Neural cell (in vitro differentiated cells): ENCODE data around the gene QSOX2. TPM values are rescaled to one million over a fixed set of nuclear protein-coding genes. Genes with fewer than 3 reads are reported as not detected.

Experiments
- H2AFZ ChIP-seq: fragments of 200-600, 300-800 bp; sonication (generic), shearing (Covaris generic); 2 replicates; pipeline ENCODE4 v1.6.0; 2014; ENCODE audit warnings: low read depth, mild to moderate bottlenecking, antibody characterized with exemption, low read length, moderate library complexity
- H3F3A ChIP-seq: fragments of 200-600 bp; shearing (Covaris generic); 2 replicates; pipeline ENCODE4 v1.6.1; 2016; ENCODE audit warnings: mild to moderate bottlenecking, moderate library complexity, mixed read lengths, antibody characterized with exemption, low read length; ENCODE audit not compliant: insufficient read depth, poor library complexity, severe bottlenecking
- H3K27ac ChIP-seq: fragments of 200-600, 300-800 bp; sonication (generic), shearing (Covaris generic); 2 replicates; pipeline ENCODE4 v1.5.1; 2014; ENCODE audit warnings: mild to moderate bottlenecking, low read length, moderate library complexity
- H3K27me3 ChIP-seq: fragments of 300-800, 200-600 bp; sonication (generic), shearing (Covaris generic); 2 replicates; pipeline ENCODE4 v1.6.0; 2014; ENCODE audit warnings: mild to moderate bottlenecking, low read depth, low read length, moderate library complexity; ENCODE audit not compliant: insufficient read depth
- H3K36me3 ChIP-seq: fragments of 300-800, 200-600 bp; sonication (generic), shearing (Covaris generic); 2 replicates; pipeline ENCODE4 v1.5.1; 2014; ENCODE audit warnings: mild to moderate bottlenecking, antibody characterized with exemption, low read length, moderate library complexity; ENCODE audit not compliant: insufficient read depth
- H3K4me2 ChIP-seq: fragments of 300-800, 200-600 bp; sonication (generic), shearing (Covaris generic); 2 replicates; pipeline ENCODE4 v1.6.0; 2014; ENCODE audit warnings: mild to moderate bottlenecking, low read length
- H3K4me3 ChIP-seq: fragments of 300-800, 200-600 bp; sonication (generic), shearing (Covaris generic); 2 replicates; pipeline ENCODE4 v1.5.1; 2014; ENCODE audit warnings: mild to moderate bottlenecking, low read length, moderate library complexity
- H3K79me2 ChIP-seq: fragments of 200-600 bp; shearing (Covaris generic); replicated peaks from 2 replicates; pipeline ENCODE4 v1.6.0; 2014; ENCODE audit warnings: mild to moderate bottlenecking, low read length, moderate library complexity; ENCODE audit not compliant: insufficient read depth
- H3K9ac ChIP-seq: fragments of 300-800, 200-600 bp; sonication (generic), shearing (Covaris generic); 2 replicates; pipeline ENCODE4 v1.6.1; 2016; ENCODE audit warnings: mild to moderate bottlenecking, low read length, mixed read lengths
- H3K9me2 ChIP-seq: fragments of 200-600 bp; shearing (Covaris generic); 2 replicates; pipeline ENCODE4 v1.6.1; 2016; ENCODE audit warnings: mild to moderate bottlenecking, low read length, mixed read lengths; ENCODE audit not compliant: insufficient read depth
- H3K9me3 ChIP-seq: fragments of 200-600, 300-800 bp; sonication (generic), shearing (Covaris generic); 2 replicates; pipeline ENCODE4 v1.6.1; 2016; ENCODE audit warnings: mild to moderate bottlenecking, mixed run types, low read length, moderate library complexity, mixed read lengths
- H4K20me1 ChIP-seq: fragments of 200-600 bp; shearing (Covaris generic); 2 replicates; pipeline ENCODE4 v1.6.1; 2016; ENCODE audit warnings: mild to moderate bottlenecking, mixed run types; ENCODE audit not compliant: insufficient read depth
- EP300 ChIP-seq: fragments of 450-650 bp; conservative IDR thresholded peaks from 2 replicates; pipeline ENCODE4 v1.6.1; 2014; ENCODE audit warnings: antibody characterized with exemption, mild to moderate bottlenecking, moderate library complexity; ENCODE audit not compliant: poor library complexity, severe bottlenecking
- EZH2 ChIP-seq: fragments of 200-600, 300-800 bp; shearing (Covaris generic), sonication (generic); IDR thresholded peaks from 2 replicates; pipeline ENCODE4 v1.6.1; 2014; ENCODE audit warnings: antibody characterized with exemption, low read length, borderline replicate concordance, mild to moderate bottlenecking; ENCODE audit not compliant: insufficient read depth, poor library complexity, severe bottlenecking
- MXI1 ChIP-seq: fragments of 450-650 bp; conservative IDR thresholded peaks from 2 replicates; pipeline ENCODE4 v1.6.1; 2014; ENCODE audit warnings: antibody characterized with exemption, mild to moderate bottlenecking; ENCODE audit not compliant: poor library complexity, severe bottlenecking
- POLR2AphosphoS5 ChIP-seq: IDR thresholded peaks from 2 replicates; pipeline ENCODE4 v1.6.1; 2012
- RAD21 ChIP-seq: fragments of 450-650 bp; conservative IDR thresholded peaks from 2 replicates; pipeline ENCODE4 v1.6.1; 2014; ENCODE audit warnings: antibody characterized with exemption, mild to moderate bottlenecking, moderate library complexity
- SMC3 ChIP-seq: fragments of 450-650 bp; conservative IDR thresholded peaks from 2 replicates; pipeline ENCODE4 v1.6.1; 2014; ENCODE audit warnings: antibody characterized with exemption, mild to moderate bottlenecking, moderate library complexity; ENCODE audit not compliant: poor library complexity
- TAF1 ChIP-seq: IDR thresholded peaks from 2 replicates; pipeline ENCODE4 v1.6.1; 2012; ENCODE audit warnings: low read depth
- polyA plus RNA-seq: library from polyadenylated mRNA; depleted of rRNA; stranded (reverse); fragments of >200 nt; gene quantifications from 2 replicates; pipeline ENCODE4 v1.2.3, GENCODE V29; 2014
- TF ChIP-seq, protein P1 (sequence below): fragments of 450-650 bp; IDR thresholded peaks from 2 replicates; pipeline ENCODE4 v1.5.1; 2014; ENCODE audit warnings: antibody characterized with exemption, mild to moderate bottlenecking, moderate library complexity; ENCODE audit not compliant: poor library complexity, severe bottlenecking
- TF ChIP-seq, protein P2 (sequence below): IDR thresholded peaks from 2 replicates; pipeline ENCODE4 v1.6.1; 2012; ENCODE audit warnings: borderline replicate concordance

The QSOX2 gene
- polyA plus RNA-seq, 1 donor from 2014 or later: 20.7 TPM

DNA sequence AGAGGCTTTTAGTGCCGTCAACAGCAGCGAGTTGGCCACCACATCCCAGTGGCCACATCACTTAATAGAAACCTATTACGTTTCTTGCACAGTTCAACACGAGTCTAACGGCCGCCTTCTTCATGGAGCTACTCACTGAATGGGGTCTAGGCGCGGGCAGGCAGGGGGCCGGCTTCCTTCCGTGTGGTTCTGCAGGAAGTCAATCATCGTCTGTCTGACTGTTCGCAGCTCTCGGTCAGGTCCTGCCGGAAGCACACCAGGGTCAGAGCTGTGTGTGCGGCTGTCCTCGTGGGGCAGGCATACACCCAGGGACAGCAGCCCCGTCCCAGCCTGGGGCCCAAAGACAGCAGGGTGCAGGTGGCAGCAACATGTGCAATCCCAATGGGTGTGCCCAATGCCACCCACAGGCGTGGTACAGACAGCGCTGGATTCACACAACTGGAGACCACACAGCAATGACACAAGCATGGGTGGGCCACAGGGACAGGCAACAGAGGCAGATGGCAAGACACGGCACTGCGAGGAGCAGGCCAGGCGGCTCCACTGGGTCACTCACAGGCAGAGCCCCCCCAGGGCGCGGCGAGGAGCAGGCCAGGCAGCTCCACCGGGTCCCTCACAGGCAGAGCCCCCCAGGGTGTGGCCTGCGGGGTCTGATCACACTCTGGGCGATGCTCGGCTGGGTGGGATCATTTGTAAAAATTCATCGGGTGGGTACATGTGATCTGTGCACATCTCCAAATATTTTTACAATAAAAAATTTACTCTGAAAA, 21.6 kb downstream of the QSOX2 start:
- Histone ChIP-seq H3K9ac (no peak overlapping the region), H3K4me3 (no peak overlapping the region), H3K27me3 (no peaks in the 10 kb centered on the region), H3K4me2 (no peak overlapping the region), H2AFZ (no peak overlapping the region), H3K36me3 (no peaks in the 10 kb centered on the region), H3K9me2 (no peaks in the 10 kb centered on the region), H4K20me1 (no peaks in the 10 kb centered on the region), H3K9me3 (no peaks in the 10 kb centered on the region), H3F3A (no peaks in the 10 kb centered on the region), H3K79me2 (no peaks in the 10 kb centered on the region), H3K27ac (no peak overlapping the region)
- TF ChIP-seq TAF1 (no peak), SMC3 (no peak), MXI1 (no peak), EZH2 (no peak), POLR2AphosphoS5 (no peak), EP300 (no peak), RAD21 (no peak)
- TF ChIP-seq, protein P1, sequence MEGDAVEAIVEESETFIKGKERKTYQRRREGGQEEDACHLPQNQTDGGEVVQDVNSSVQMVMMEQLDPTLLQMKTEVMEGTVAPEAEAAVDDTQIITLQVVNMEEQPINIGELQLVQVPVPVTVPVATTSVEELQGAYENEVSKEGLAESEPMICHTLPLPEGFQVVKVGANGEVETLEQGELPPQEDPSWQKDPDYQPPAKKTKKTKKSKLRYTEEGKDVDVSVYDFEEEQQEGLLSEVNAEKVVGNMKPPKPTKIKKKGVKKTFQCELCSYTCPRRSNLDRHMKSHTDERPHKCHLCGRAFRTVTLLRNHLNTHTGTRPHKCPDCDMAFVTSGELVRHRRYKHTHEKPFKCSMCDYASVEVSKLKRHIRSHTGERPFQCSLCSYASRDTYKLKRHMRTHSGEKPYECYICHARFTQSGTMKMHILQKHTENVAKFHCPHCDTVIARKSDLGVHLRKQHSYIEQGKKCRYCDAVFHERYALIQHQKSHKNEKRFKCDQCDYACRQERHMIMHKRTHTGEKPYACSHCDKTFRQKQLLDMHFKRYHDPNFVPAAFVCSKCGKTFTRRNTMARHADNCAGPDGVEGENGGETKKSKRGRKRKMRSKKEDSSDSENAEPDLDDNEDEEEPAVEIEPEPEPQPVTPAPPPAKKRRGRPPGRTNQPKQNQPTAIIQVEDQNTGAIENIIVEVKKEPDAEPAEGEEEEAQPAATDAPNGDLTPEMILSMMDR: no peak
- TF ChIP-seq, protein P2, sequence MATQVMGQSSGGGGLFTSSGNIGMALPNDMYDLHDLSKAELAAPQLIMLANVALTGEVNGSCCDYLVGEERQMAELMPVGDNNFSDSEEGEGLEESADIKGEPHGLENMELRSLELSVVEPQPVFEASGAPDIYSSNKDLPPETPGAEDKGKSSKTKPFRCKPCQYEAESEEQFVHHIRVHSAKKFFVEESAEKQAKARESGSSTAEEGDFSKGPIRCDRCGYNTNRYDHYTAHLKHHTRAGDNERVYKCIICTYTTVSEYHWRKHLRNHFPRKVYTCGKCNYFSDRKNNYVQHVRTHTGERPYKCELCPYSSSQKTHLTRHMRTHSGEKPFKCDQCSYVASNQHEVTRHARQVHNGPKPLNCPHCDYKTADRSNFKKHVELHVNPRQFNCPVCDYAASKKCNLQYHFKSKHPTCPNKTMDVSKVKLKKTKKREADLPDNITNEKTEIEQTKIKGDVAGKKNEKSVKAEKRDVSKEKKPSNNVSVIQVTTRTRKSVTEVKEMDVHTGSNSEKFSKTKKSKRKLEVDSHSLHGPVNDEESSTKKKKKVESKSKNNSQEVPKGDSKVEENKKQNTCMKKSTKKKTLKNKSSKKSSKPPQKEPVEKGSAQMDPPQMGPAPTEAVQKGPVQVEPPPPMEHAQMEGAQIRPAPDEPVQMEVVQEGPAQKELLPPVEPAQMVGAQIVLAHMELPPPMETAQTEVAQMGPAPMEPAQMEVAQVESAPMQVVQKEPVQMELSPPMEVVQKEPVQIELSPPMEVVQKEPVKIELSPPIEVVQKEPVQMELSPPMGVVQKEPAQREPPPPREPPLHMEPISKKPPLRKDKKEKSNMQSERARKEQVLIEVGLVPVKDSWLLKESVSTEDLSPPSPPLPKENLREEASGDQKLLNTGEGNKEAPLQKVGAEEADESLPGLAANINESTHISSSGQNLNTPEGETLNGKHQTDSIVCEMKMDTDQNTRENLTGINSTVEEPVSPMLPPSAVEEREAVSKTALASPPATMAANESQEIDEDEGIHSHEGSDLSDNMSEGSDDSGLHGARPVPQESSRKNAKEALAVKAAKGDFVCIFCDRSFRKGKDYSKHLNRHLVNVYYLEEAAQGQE: no peak

DNA sequence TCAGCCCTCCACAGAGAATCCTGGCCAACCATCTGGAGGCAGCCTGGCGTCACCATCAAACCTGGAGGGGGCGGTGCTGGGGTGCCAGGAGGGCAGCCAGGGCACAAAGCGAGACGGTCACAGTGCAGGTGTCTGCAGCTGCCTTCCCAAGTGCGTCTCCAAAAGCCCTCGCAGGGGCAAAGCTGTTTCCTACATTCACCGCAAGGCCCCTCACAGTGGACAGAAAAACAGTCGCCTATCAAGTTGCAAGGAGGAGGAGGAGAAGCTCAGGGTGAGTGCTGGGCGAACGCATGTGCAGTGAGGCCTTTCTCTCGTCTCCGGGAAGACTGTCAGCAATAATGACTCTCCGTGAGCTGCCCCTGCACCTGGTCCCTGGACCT, 22.7 kb downstream of the QSOX2 start:
- H3K27ac ChIP-seq: no peak overlapping the region
- no peaks in the 10 kb centered on the region for H4K20me1 ChIP-seq
- no peak for TF ChIP-seq EP300
- TF ChIP-seq, protein P2: no peak
- no peak for TF ChIP-seq TAF1
- no peak for TF ChIP-seq SMC3
- TF ChIP-seq, protein P1: no peak
- no peak for TF ChIP-seq MXI1
- TF ChIP-seq EZH2: no peak
- no peak for TF ChIP-seq RAD21

More for the DNA sequence above, 22.7 kb downstream of the QSOX2 start:
- no peak overlapping the region for H3K9ac ChIP-seq
- no peak overlapping the region for H2AFZ ChIP-seq
- H3K9me3 ChIP-seq: no peaks in the 10 kb centered on the region
- H3K79me2 ChIP-seq: no peaks in the 10 kb centered on the region
- H3F3A ChIP-seq: no peaks in the 10 kb centered on the region
- H3K9me2 ChIP-seq: no peaks in the 10 kb centered on the region
- no peak overlapping the region for H3K4me3 ChIP-seq
- no peak overlapping the region for H3K4me2 ChIP-seq
- no peaks in the 10 kb centered on the region for H3K36me3 ChIP-seq
- no peaks in the 10 kb centered on the region for H3K27me3 ChIP-seq
